ENCODE data around the gene WASL. TPM values are rescaled to one million over a fixed set of nuclear protein-coding genes. Genes with fewer than 3 reads are reported as not detected.

The WASL gene
- total RNA-seq, 4 donors from 2014 or later, result 30.4 to 41.4 (median 34.2) TPM

DNA sequence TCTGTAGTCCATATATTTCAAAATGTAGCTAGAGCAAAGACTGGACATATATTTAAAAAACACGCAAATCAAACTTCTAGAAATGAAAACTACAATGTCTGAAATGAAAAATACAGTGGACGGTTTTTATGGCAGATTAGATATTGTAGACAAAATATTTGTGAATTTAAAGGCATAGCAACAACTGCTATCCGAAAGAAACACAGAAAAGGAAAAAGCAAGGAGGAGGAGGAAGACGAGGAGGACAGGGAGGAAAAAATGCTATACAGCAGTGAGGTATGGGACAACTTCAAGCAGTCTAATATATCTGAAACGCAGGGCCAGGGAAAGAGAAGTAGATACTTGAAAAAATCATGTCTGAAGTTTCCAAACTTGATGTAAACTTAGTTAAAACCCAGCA is 13.3 kb downstream of the WASL start:
- DNase-seq (ENCODE audit: low spot score in 2 of 2), result no peak
- TF ChIP-seq, protein P1, sequence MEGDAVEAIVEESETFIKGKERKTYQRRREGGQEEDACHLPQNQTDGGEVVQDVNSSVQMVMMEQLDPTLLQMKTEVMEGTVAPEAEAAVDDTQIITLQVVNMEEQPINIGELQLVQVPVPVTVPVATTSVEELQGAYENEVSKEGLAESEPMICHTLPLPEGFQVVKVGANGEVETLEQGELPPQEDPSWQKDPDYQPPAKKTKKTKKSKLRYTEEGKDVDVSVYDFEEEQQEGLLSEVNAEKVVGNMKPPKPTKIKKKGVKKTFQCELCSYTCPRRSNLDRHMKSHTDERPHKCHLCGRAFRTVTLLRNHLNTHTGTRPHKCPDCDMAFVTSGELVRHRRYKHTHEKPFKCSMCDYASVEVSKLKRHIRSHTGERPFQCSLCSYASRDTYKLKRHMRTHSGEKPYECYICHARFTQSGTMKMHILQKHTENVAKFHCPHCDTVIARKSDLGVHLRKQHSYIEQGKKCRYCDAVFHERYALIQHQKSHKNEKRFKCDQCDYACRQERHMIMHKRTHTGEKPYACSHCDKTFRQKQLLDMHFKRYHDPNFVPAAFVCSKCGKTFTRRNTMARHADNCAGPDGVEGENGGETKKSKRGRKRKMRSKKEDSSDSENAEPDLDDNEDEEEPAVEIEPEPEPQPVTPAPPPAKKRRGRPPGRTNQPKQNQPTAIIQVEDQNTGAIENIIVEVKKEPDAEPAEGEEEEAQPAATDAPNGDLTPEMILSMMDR (IDR thresholded peaks at IDR 0.05), result no peak
- no peak for TF ChIP-seq POLR2A (IDR thresholded peaks at IDR 0.05)
- H3K4me3 ChIP-seq (ENCODE audit: low read depth, poor library complexity, severe bottlenecking), result no peak overlapping the region
- 86 to 96% methylated on average over 5 of the region's 5 CpGs for WGBS, 2 donors
- intact Hi-C loops (cut with DNase I; ENCODE audit: low total_unique reads), result no loop called here

DNA sequence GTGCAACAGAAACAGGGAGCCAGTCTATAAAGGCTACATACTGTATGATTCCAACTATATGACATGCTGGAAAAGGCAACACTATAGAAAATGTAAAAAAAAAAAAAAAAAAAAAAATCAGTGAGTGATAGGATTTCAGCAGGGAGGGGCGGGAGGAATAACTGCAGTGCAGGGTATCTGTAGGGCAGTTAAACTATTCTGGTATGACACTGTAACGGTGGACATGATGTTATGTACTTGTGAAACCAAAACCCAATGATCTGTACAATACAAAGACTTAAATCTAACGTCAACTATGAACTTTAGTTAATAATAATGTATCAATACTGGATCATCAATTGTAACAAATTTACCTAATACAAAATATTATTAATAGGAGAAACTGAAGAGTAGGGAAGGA is 14.3 kb downstream of the WASL start:
- TF ChIP-seq, protein P1 (IDR thresholded peaks at IDR 0.05), result no peak
- TF ChIP-seq POLR2A (IDR thresholded peaks at IDR 0.05), result no peak
- intact Hi-C loops (cut with DNase I; ENCODE audit: low total_unique reads), result no loop called here
- no peak for DNase-seq (ENCODE audit: low spot score in 2 of 2)
- H3K4me3 ChIP-seq (ENCODE audit: low read depth, poor library complexity, severe bottlenecking), result no peak overlapping the region
- 78 to 98% methylated on average over 3 of the region's 3 CpGs for WGBS, 2 donors

DNA sequence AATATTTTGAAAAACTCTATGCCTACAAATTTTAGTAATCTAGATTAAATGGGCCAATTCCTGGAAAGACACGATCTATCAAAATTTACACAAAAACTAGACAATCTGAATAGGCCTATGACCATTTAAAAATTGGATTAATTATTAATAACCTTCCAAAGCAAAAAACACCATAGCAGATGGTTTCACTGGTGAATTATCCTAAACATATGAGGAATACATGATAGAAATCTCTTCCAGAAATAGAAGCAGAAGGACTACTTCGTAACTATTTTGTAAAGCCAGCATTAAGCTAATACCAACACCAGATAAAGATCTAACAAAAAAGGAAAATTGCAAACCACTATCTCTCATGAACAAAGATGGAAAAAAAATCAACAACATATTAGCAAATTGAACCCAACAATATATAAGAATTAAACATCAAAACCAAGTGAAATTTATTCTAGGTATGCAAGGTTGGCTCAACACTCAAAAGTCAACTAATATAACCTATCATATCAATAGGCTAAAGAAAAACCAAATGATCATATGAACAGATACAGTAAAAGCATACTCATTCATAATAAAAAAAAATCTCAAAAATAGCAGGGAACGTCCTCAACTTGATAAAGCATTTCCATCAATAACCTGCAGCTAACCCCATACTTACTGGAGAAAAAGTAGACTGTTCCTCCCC is 16.3 kb downstream of the WASL start:
- TF ChIP-seq POLR2A (IDR thresholded peaks at IDR 0.05), result no peak
- TF ChIP-seq, protein P1 (IDR thresholded peaks at IDR 0.05), result no peak
- intact Hi-C loops (cut with DNase I; ENCODE audit: low total_unique reads), result no loop called here

DNA sequence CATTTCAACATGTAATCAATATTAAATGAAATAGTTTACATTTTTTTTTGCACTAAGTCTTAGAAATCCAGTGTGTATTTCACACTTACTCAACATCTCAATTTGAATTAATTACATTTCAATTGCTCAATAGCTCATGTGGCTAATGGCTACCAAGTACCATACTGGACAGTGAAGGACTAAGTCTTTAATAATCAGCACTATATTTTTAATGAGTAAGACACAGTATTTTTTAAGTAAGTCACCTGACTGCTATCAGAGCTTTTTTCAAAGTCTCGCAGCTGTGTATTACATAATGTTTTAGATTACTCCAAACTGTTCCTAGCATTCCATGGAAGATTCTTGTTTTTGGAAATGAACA is 19.6 kb downstream of the WASL start:
- no peak for DNase-seq (ENCODE audit: low spot score in 2 of 2)
- WGBS, 2 donors, result 94 to 95% methylated on average over 1 of the region's 1 CpG
- no peak for TF ChIP-seq POLR2A (IDR thresholded peaks at IDR 0.05)
- TF ChIP-seq, protein P1 (IDR thresholded peaks at IDR 0.05), result no peak
- H3K4me3 ChIP-seq (ENCODE audit: low read depth, poor library complexity, severe bottlenecking), result no peak overlapping the region
- intact Hi-C loops (cut with DNase I; ENCODE audit: low total_unique reads), result no loop called here

More for the DNA sequence above, 16.3 kb downstream of the WASL start:
- DNase-seq (ENCODE audit: low spot score in 2 of 2), result no peak
- H3K4me3 ChIP-seq (ENCODE audit: low read depth, poor library complexity, severe bottlenecking), result no peak overlapping the region
- WGBS, 2 donors, result 86 to 93% methylated on average over 3 of the region's 3 CpGs

DNA sequence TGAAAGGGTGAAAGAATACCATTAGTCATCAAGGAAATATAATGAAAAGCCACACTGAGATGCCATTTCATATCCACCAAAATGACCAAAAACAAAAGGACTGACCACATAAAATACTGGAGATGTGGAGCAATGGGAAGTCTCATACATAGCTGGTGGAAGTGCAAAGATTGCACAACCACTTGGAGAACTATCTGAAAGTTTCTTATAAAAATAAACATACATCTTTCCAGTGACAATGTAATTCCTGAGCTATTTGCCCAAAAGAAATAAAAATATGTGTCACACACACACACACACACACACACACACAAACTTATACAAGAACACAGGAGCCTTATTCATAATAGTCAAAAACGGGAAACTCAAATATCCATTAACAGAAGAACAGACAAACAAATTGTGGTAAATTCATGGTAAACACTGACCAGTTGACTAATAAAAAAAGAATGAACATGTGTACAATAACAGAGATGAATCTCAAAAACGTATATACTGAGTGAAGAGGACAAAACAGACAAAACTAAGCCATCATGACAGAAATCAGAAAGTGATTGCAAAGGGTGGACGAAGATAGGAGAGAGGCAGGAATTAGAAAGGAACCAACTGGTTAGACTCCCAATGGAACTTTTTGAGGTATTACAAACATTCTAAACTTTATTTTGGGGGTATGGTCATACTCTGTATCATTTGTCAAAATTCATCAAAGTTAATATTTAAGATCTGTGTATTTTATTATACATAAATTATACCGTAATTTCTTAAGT is 21.5 kb downstream of the WASL start:
- intact Hi-C loops (cut with DNase I; ENCODE audit: low total_unique reads), result no loop called here
- WGBS, 2 donors, result 70 to 79% methylated on average over 4 of the region's 4 CpGs

More for the DNA sequence above, 21.5 kb downstream of the WASL start:
- TF ChIP-seq, protein P1 (IDR thresholded peaks at IDR 0.05), result no peak
- no peak for TF ChIP-seq POLR2A (IDR thresholded peaks at IDR 0.05)
- no peak overlapping the region for H3K4me3 ChIP-seq (ENCODE audit: low read depth, poor library complexity, severe bottlenecking)
- DNase-seq (ENCODE audit: low spot score in 2 of 2), result no peak
